GM19324 (cell line): ENCODE data around the gene PARK7.
A peak's percentile ranks its signal among the peaks of the same experiment; 100 is the strongest.

ENCODE experiments used
- ATAC-seq: cut with Tn5 transposase; IDR thresholded peaks from one replicate; pipeline ENCODE4 v1.9.1; 2021; ENCODE audit warnings: mild to moderate bottlenecking, moderate library complexity; ENCODE audit not compliant: unreplicated experiment, low FRiP score

PARK7 gene

GRCh38 chr1:8019229-8019620 is 57.7 kb downstream of the PARK7 start:
- ATAC-seq = no peak

GRCh38 chr1:8020032-8020431 is 58.5 kb downstream of the PARK7 start:
- no peak for ATAC-seq

- ATAC-seq = no peak
Observed at GRCh38 chr1:8021676-8022266, 60.3 kb downstream of the PARK7 start.

DNA sequence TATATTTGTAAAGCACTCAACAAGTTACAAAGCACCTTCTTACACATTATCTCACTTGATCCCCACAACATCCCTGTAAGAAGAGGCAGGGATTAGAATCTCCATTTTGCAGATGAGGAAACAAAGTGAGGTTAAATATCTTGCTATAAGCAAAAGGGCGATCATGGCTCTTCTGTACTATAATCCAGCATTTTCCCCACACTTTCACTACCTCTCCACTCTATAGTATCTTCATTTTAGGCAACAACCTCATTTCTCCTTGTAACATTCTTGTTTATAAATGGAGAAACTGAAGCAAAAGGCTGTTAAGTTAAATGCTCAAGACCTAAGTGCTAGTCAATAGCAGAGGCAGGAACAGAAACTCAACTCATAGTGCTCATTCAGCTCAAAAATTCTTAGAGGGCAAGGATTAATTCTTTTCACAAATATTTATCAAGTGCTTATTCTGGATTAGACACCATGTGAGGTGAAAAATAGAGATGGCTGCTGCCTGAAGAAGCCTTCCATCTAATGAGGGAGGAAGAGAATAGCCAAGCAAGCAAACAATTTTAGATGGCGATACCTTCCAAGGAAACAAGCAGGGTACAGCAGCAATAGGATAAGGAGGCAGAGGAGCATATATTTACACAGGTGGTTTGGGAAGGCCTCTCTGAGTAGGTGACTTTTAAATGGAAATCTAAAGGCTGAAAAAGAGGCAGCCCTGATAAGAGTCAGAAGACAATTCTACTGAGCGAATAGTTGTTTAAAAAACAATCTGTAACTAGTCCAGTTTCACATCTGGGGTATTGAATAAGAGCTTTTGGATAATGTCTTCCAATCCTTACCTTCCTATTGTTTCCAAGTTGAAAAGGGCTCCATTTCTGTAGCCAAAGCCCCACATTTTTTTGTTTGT is 61.1 kb downstream of the PARK7 start:
- no peak for ATAC-seq

- ATAC-seq = no peak
Observed at GRCh38 chr1:8023287-8023994, 61.9 kb downstream of the PARK7 start.

DNA sequence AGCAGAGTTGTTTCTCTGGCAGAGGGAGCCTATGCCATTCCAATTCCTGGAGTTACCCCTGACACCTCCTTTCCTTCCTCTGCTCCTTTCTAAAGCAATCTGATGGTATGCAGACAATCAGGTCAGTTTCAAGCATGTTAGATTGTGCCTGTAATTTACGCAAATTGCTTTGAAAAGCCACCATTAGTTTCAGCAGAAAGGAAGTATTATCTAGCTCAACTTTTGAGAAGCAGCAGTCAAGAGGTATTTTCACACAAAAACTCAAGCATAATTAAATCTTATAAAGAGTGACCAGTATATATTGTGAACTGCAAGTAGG is 62.4 kb downstream of the PARK7 start:
- no peak for ATAC-seq

GRCh38 chr1:8024329-8024728 is 62.8 kb downstream of the PARK7 start:
- ATAC-seq = no peak

DNA sequence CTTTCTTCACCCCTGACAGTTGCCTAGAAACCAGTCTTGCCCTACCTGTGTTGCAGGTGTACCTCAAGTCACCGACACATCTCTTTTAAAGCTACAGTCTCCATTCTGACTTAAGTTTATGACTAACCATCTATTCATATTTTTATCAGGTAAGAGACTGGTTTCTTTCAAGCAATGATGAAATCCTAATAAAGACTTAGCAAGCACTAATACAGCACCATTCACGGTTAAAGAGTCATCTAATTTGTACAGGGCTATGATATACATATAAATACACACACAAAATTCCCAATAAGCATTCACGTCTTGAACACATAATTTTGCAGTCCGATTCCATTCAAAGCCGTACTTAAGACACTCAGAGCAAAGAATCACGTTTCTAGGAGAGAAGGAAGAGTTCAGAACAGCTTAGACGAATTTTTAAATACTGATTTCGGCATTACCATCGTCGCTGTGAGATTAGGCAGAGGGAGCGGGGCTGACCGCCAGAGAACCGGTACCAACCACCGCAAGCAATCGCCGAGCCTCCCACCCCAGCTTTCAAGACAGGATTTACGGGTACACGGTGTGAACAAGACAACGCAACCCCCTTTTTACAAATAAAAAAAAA is 63.7 kb downstream of the PARK7 start:
- ATAC-seq = no peak

DNA sequence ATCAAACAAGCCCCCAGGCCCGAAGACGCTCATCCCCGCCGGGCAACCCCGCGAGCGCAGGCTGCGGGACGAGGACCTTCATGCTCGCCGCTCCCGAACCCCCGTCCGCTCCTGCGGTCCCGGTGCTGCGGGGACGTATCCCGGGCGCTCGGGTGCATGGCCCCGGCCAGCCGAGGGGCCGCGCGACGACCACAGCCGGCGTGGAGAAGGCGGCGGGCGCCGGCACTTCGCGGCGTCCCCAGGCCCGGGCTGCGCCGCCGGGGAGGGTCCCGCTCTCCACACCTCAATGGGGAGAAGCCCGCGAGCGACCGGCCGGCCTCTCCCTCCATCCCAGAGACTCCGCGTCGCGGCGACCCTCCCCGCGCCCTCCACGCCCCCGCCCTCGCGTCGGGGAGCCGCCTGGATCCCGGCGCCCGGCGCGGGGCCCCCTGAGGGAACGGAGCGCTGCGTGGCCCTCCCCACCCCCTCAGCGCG is 64.2 kb downstream of the PARK7 start:
- peak; percentile 37 for ATAC-seq

- ATAC-seq = peak; percentile 92
Observed at GRCh38 chr1:8026153-8026975, 64.9 kb downstream of the PARK7 start, which contains the start of gene ERRFI1. ERRFI1 (minus strand) TSS chr1:8026309; CDS start chr1:8015619, 10,690 bp downstream.

GRCh38 chr1:8026976-8027747 is 65.7 kb downstream of the PARK7 start:
- no peak for ATAC-seq

DNA sequence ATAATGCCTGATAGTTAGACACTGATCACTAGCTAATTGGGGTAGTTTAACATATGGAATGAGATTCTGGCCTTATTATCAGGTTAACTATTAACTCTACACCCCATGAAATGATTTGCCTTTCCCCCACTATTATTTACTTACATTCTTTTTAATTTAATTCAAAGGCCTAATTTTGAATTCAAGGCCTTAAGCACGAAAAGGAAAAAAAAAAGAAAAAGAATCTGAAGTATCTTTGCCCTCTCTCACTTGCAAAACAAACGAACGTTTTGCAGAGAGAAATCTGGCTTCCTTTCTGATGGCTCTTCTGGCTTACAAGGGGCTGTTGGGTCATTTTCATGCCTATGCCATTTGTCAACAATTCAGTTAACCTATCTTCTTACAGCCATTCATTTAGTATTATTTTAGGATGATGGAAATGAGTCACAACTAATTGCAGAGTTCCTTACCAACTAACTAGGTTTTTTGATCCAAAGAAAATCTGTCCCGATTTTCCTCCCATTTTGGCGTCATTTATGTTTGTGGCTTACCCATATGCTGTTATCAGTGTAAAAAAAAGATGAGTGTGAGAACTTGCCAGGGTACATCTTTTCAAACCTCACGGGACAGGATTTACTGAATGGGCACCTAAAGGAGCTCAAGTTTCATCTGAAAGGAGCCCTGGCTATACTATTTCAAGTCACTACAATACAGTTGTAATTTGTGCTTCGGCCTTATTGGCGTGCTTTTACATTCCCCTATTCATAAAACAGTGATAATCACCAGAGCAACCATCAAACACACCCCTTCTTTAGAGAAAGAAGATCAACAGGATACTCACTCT is 66.4 kb downstream of the PARK7 start:
- no peak for ATAC-seq

- no peak for ATAC-seq
Observed at GRCh38 chr1:8028571-8028910, 67.0 kb downstream of the PARK7 start.

- ATAC-seq = no peak
Observed at GRCh38 chr1:8031176-8031785, 69.8 kb downstream of the PARK7 start.

- no peak for ATAC-seq
Observed at GRCh38 chr1:8032366-8032910, 70.9 kb downstream of the PARK7 start.

DNA sequence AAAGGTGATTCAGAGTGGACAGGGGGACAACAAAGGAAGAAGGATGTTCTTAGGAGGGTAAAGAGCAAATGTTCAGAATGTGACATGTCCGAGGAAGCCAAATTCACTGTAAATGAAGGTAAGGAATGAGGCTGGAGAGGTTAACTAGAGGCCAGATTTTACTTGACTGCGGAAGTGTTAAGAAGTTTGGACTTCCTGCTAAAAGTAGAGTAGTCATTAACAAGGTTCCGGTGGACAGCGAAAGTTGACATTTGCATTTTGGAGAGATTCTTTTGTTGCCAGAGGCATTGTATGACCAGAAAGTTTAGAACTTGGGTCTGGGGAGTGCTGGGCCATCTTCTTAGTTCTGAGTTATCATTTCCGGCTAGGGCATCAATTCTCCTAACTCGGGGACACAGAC is 71.8 kb downstream of the PARK7 start:
- ATAC-seq = no peak
